ENCODE measurements around the gene ALDH3B2.
A peak's percentile ranks its signal among the peaks of the same experiment; 100 is the strongest.
"Not testable (repeated sequence)": the region's sequence is repeated elsewhere in the genome, so short reads cannot be mapped to it uniquely, and the experiment has no call there.

The ALDH3B2 gene

GRCh38 chr11:67674442-67674871, at the start of gene ALDH3B2:
ALDH3B2 (minus strand) TSS chr11:67674623; CDS start chr11:67666935, 7,688 bp downstream.
- DNase-seq, result no peak

GRCh38 chr11:67723036-67723435, 48.6 kb upstream of the ALDH3B2 start:
- DNase-seq, result not testable (repeated sequence)

- not testable (repeated sequence) for DNase-seq
Observed at GRCh38 chr11:67716226-67716625, 41.8 kb upstream of the ALDH3B2 start.

GRCh38 chr11:67715801-67716200, 41.4 kb upstream of the ALDH3B2 start:
- not testable (repeated sequence) for DNase-seq

GRCh38 chr11:67713892-67714509, 39.6 kb upstream of the ALDH3B2 start:
- DNase-seq, result not testable (repeated sequence)

GRCh38 chr11:67711676-67712075, 37.3 kb upstream of the ALDH3B2 start:
- DNase-seq, result not testable (repeated sequence)

GRCh38 chr11:67711212-67711611, 36.8 kb upstream of the ALDH3B2 start:
- not testable (repeated sequence) for DNase-seq

GRCh38 chr11:67709806-67710205, 35.4 kb upstream of the ALDH3B2 start:
- not testable (repeated sequence) for DNase-seq

- DNase-seq, result no peak
Observed at GRCh38 chr11:67705264-67705663, 30.8 kb upstream of the ALDH3B2 start.

GRCh38 chr11:67704524-67704923, 30.1 kb upstream of the ALDH3B2 start:
- DNase-seq, result no peak

GRCh38 chr11:67703709-67704108, 29.3 kb upstream of the ALDH3B2 start:
- peak; percentile 25 for DNase-seq

- no peak for DNase-seq
Observed at GRCh38 chr11:67700548-67701262, 26.3 kb upstream of the ALDH3B2 start.

- DNase-seq, result no peak
Observed at GRCh38 chr11:67700141-67700540, 25.7 kb upstream of the ALDH3B2 start.

GRCh38 chr11:67699521-67699920, 25.1 kb upstream of the ALDH3B2 start:
- DNase-seq, result no peak

GRCh38 chr11:67698247-67698646, 23.8 kb upstream of the ALDH3B2 start:
- DNase-seq, result no peak

GRCh38 chr11:67697846-67698245, 23.4 kb upstream of the ALDH3B2 start:
- DNase-seq, result no peak

- no peak for DNase-seq
Observed at GRCh38 chr11:67696998-67697397, 22.6 kb upstream of the ALDH3B2 start.

- no peak for DNase-seq
Observed at GRCh38 chr11:67695606-67696005, 21.2 kb upstream of the ALDH3B2 start.

- no peak for DNase-seq
Observed at GRCh38 chr11:67694875-67695555, 20.6 kb upstream of the ALDH3B2 start.

GRCh38 chr11:67691149-67691548, 16.7 kb upstream of the ALDH3B2 start:
- DNase-seq, result no peak

- no peak for DNase-seq
Observed at GRCh38 chr11:67689178-67689577, 14.8 kb upstream of the ALDH3B2 start.

- no peak for DNase-seq
Observed at GRCh38 chr11:67687986-67688385, 13.6 kb upstream of the ALDH3B2 start.

- DNase-seq, result not testable (repeated sequence)
Observed at GRCh38 chr11:67685641-67686332, 11.4 kb upstream of the ALDH3B2 start.

All from NCI-H226 (cell line).